EL (cell line): Measurements from ENCODE around the gene COQ4.
"Not testable (repeated sequence)": the region's sequence is repeated elsewhere in the genome, so short reads cannot be mapped to it uniquely, and the experiment has no call there.

Experiments
- DNase-seq: peaks from one replicate; pipeline ENCODE4 v3.0.0-alpha.2; 2016

Gene COQ4

DNA sequence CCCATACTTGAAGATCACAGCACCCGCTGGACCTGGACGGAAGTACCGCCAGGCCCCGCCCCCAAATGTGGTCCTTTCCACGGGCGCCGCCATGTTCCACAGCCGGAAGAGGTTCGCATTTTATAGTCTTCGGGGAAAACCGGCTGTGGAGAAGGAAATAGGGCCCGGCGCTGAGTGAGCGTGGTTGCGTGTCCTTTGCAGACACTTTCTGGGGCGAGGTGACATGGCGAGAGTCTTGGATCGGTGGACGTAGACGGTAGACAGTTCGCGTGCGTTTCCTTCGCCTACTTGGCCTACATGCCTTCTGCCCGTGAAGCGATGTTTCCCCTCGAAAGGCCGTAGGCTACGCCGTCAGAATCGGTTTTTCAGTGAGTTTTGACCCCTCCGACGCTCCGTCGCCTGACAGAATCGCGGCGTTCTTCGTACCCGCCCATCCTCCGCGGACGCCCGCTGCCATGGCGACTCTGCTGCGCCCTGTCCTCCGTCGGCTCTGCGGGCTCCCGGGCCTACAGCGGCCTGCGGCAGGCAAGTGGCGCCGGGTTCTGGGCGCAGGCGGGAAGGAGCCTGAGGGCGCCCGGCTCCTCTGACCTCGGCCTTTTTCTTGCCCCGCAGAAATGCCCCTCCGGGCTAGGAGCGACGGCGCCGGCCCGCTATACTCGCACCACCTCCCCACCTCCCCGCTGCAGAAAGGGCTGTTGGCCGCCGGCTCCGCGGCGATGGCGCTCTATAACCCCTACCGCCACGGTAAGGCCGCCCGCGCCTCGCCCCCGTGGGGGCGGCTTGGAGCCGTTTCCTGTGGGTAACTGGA lies at the start of gene COQ4, which contains the start of gene TRUB2:
Gene COQ4 (plus strand): TSS at position 436 of the 808 bp plus-strand sequence. CDS start 20 bp downstream, at position 456.
Gene TRUB2 (minus strand): TSS at position 44 of the 808 bp plus-strand sequence. CDS start 39 bp downstream, at position 5.
- peak; percentile 95 for DNase-seq

- DNase-seq: no peak
Observed at GRCh38 chr9:128274245-128274644, 48.4 kb upstream of the COQ4 start.

GRCh38 chr9:128275198-128276007 lies 47.2 kb upstream of the COQ4 start, which contains the start of gene GOLGA2:
TSS of gene GOLGA2 (minus strand) at chr9:128276007. CDS start at chr9:128275976, 31 bp downstream.
- peak; percentile 68 for DNase-seq

DNA sequence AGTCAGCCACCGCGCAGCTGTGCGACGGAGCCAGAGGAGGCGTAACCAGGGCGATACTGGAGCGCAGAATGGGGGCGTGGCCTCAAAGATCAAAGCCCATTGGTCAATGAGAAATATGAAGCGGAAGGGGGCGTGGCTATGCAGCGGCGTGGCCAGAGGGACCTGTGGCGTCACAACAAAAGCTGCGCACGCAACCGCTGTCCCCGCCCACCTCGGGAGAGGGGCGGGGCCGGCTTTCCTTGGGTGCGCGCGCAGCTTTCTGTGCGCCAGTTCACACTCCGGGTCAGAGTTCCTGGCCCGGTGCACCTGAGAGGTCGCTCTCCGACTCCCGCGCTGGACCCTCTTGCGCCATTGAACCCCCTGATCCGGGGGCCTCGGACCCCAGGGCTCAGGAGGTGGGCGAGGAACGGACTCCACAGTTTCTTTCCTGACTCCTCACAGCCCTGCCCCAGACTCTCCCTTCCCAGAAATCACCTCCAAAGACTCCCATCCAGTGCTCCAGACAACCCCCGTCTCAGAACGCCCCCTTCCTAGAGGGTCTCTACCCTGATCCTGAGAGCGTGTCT lies 46.5 kb upstream of the COQ4 start, which contains the start of gene SWI5:
Gene SWI5 (plus strand): TSS at position 269 of the 566 bp plus-strand sequence.
- peak; percentile 99 for DNase-seq

DNA sequence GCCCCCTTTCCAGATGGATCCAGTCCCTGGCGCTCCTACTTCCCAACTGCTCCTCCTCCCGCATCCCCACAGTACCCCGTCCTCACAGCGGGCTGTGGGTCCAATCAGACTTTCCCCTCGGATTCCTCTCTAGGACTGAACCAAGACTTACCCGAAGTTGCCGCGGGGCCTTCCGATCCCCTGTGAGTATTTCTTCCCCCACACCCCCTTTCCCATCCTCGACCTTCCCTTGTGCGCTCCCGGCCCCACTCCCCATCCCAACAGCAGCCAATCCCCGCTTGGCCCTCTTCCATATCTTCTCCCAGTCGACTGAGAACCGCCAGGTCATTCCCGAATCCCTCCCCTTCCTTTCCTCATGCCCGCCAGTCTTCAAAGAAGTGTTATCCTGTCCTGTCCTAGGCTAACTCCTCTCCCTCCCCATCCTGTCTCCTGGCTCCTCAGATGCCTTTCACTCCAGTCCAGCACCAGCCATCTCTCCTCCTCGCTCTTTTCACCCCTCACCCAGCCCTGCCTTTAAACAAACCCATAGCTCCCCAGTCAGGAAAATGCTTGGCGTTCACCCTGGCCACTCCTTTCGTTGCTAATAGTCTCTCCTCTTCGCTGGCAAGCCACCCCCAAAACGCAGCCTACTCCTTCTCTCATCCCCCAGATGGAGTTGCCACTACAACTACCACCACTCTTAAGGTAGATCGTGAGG lies 45.9 kb upstream of the COQ4 start:
- peak; percentile 58 for DNase-seq

DNA sequence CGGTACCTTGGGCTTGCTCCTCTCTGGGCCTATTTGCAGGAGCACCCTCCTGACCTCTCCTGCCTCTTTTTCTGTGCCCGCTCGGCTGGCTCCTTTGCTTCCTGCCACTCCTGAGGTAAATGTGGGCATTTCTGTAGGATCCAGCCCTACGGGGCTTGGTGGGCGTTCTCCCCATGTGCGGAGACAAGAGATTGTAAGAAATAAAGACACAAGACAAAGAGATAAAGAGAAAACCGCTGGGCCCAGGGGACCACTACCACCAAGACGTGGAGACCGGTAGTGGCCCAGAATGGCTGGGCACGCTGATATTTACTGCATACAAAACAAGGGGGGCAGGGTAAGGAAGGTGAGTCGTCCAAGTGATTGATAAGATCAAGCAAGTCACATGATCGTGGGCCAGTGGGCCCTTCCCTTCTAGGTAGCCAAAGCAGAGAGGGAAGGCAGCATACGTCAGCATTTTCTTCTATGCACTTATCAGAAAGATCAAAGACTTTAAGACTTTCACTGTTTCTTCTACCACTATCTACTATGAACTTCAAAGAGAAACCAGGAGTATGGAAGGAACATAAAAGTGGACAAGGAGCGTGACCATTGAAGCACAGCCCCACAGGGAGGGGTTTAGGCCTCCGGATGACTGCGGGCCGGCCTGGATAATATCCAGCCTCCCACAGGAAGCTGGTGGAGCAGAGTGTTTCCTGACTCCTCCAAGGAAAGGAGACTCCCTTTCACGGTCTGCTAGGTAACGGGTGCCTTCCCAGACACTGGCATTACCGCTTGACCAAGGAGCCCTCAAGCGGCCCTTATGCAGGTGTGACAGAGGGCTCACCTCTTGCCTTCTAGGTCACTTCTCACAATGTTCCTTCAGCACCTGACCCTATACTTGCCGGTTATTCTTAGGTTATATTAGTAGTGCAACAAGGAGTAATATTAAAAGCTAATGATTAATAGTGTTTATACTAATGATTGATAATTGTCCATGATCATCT lies 43.3 kb upstream of the COQ4 start:
- not testable (repeated sequence) for DNase-seq

DNA sequence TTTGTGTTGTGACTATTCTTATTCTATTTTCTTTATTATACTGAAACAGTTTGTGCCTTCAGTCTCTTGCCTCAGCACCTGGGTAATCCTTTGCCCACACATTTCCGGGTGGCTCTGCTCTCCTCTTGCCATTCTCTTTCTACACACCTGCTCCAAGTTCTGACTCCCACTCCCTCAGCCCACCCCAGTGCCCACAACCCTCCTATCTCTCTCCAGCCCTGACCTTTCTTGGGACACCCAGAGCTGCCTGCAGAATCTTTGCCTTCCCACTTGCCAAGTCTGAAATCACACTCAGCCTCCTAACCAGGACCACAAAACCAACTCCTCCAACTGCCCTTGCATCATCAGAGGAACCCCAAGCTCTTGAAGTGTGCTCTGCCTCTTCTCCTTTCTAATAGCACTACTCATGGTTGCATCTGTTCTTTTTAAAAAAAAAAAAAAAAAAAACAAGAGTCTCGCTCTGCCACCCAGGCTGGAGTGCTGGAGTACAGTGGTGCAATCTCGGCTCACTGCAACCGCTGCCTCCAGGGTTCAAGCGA lies 42.5 kb upstream of the COQ4 start:
- DNase-seq: no peak

GRCh38 chr9:128282500-128282899 lies 40.1 kb upstream of the COQ4 start:
- peak; percentile 76 for DNase-seq

GRCh38 chr9:128285033-128285784 lies 37.4 kb upstream of the COQ4 start:
- DNase-seq: no peak

DNA sequence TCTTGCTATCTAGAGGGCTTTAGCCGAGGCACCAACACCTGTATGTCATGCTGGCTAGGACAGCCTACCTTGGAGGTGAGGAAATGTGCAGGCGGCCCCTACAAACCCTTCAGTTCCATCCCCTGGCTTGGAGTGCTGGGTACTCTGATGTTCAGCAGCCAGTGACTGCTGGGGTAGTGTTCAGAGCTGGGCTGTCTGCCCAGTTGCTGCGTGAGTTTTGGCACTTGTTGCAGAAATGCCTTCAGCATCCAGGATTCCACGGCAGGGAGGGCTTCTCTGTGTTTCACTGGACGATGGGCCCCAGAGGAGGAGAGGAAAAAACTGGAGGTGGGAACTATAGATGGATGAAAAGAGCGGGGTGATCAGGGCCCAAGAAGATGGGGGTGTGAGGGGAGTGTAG lies 36.2 kb upstream of the COQ4 start:
- DNase-seq: no peak

DNA sequence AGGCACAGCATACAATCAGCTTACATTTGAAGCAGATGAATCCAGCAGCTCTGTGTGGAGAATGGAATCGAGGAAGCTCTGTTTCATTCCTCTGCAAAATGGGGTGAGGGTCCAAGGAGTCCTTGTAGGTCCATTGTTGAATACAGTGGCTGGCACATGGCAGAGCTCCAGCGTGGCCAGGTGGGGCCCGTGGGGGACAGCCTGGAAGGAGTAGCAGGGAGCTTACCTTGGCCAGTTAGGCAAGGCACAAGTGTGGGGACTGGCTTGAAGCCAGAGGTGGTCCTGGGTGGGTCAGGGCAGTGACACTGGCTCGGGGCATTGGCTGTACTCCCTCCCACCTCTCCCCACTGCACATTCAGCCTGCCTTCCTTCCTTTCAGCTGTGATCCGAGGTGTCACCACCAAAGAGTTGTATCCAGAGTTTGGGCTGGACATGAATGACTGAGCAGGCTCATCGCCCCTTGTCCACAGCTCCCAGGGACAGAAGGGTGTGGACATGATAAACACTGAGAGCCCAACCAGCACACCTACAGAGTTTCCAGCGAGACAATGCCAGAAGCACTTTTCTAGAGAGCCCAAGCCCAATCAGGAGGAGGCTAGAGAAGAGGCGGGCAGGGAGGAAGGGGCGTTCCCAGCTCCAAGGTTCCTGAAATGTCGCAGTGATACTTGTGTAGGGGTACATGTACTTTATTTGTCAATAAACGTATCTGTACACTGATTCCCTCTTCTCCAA lies 34.2 kb upstream of the COQ4 start:
- no peak for DNase-seq

DNA sequence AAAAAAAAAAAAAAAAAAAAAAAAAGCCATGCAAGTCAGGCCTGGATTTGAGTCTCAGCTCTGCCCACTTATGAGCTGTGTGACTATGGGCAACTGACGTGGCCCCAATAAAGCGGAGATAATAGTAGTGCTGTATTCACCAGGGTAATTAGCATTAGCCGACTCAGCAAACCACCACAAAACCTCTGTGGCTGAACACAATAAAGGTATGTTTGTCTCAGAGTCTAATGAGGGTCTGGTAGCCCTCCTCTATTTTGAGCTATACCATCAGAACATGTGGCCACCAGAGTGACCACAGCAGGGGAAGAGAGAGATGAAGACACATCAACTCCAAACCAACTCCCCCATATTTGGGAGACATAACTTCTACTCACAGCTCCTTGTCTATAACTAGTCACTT lies 30.6 kb upstream of the COQ4 start:
- no peak for DNase-seq

DNA sequence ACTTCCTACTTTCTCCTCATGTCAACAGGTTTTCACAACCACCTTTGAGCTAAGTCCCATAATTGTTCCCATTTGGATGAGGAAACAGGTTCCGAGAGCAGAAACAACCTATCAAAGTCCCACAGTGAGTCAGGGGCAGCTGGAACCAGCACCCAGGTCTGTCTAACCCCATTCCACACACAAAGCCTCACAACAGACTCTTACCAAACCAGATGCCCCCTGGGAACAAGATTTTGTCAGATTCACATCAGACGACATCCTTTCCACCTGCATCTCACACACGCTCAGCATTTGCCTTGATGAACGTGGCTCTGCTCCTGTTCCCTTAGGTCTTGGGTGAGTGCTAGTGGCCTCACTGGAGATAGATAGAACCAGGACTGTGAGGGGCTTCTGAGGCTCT lies 29.5 kb upstream of the COQ4 start:
- no peak for DNase-seq

DNA sequence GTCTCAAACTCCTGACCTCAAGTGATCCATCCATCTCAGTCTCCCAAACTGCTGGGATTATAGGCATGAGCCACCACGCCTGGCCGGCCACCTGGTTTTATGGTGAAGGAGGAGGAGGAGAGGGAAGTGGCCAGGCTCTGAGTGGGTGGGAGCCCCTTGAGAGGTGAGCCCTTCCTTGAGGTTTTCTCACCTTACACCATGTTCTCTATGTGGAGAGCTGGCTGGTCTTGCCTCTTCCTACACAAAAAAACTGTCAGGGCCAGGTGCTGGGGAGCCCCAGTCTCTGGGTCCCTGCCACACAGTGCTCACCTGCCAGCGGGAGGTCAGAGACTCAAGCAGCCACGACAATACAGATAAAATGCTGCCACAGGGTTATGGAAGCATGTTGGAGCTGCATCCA lies 28.5 kb upstream of the COQ4 start:
- no peak for DNase-seq

DNA sequence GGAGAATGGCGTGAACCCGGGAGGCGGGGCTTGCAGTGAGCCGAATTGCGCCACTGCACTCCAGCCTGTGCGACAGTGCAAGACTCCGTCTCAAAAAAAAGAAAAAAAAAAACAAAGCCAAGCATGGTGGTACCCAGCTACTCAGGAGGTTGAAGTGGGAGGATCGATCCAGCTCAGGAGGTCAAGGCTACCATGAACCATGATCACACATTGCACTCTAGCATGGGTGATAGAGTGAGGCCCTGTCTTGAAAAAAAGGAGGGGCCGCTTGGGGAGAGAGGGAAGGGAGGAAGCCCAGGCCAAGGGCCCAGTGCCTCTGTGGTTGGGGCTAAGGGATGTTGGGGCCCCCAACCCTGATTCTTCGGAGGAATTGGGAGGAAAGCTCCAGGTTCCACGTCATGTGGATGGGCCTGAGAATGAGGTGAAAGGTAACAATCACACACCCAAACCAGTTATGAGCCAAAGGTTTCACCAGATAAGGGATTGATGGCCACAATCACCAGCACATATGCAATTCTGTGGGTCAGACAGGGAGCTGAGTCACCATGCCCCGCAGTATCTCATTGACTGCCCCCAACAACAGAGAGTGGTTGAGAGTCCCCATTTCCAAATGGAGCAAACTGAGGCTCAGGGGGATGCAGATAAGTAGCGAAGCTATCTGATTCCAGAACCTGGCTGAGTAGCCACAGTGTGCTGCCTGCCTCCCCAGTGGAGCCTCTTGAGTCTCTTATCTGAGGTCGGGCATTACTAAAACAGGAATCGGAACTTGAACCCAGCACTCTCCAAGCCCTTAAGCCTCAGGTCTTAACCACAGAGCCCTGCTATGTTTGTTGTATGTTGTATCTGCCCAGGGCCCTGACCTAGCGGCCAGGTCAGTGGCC lies 26.1 kb upstream of the COQ4 start:
- no peak for DNase-seq

DNA sequence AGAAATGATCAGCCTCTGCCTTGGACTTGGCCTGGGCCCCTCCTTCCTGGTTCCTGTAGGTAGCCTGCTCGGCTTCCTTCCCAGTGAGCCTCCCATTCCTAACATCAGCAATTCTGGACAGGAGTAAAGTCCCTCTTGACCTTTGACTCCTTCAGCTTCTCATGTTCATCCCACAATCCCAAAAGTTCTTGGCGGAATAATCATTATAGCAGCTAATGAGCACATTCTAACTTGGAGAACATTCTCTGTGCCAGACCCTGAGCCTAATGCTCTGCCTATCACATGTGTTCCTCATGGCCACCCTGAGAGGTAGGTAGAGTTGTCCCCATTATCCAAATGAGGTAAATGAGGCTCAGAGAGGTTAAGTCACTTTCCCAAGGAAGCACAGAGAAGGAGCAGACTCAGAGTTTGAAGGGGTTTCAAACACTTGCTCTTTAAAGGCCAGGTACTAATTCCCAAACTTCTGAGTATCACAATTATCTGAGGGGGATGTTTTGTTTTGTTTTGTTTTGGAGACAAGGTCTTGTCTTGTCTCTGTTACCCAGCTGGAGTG lies 25.3 kb upstream of the COQ4 start:
- DNase-seq: no peak

DNA sequence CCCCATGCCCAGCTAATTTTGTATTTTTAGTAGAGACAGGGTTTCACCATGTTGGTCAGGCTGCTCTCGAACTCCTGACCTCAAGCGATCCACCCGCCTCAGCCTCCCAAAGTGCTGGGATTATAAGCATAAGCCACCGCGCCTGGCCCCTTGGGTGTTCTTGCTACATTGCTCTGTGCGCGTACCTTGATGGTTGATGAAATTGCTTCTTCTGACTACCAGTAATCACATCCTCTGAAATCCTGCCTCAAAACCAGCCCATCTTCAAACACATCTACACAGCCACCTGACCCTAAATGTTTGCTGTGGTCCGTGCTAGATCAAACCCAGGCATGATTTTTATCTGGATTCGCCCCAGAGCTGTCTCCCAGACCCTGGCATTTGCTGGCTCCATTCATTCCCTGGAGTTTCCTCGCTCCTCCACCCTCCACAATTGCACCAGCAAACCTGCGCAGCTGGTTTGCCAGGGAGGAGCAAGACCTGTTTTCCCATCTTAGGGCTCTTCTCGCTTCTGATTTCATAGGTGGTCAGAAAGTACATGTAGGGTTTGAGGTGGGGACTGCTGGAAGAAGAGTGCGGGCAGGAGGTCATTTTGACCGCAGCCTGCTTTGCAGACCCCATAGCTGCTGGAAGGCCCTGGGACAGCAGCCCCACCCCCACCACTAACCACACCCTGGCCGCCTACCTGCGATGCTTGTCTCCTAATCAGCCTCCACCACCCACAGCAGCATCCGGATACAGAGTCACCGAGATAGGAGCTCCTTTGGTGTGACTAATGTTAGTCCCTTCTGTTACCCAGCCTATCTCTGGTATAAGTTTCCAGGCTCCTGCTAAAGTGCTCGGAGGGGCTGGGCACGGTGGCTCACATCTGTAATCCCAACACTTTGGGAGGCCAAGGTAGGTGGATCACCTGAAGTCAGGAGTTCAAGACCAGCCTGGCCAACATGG lies 23.8 kb upstream of the COQ4 start:
- no peak for DNase-seq
